Measurements from ENCODE around the gene GAB3. TPM values are rescaled to one million over a fixed set of nuclear protein-coding genes. Genes with fewer than 3 reads are reported as not detected.

GAB3 gene
- total and polyA plus RNA-seq, 2 donors (not counting 3 experiments of a cell fraction or from before 2014, with no cell fraction given): 6.0 to 6.2 TPM

DNA sequence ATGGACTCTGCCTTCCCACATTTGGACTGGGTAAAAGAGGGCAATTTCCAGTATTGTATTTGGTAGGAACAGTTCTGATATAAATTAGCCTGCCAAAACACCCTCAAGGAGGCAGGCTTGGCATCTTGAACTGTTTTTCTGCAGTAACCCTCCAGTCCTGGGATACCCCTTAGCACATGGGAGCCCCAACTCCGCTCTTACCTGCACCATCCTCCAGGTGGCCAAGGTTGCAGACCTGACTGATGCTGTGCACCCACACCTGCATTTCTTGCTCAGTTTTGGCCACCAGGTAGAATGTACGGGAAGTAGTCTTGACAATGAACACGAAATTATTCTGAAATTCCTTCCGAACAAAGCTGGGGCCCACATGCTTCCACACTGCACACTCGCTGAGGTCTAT lies 35.1 kb downstream of the GAB3 start:
- Histone ChIP-seq H3K79me2 (ENCODE audit: control insufficient read depth, insufficient read depth, low read length) (no peaks in the 10 kb centered on the region), H2AFZ (ENCODE audit: low read depth, low read length) (no peak overlapping the region), H3K27me3 (ENCODE audit: control insufficient read depth in 2 of 2, insufficient read depth in 2 of 2, low read length in 2 of 2) (no peaks in the 10 kb centered on the region), H3K27ac (ENCODE audit: insufficient read depth, low read depth, low read length) (no peak overlapping the region), H3K9me1 (replicated peaks; ENCODE audit: control insufficient read depth, extremely low read depth, insufficient read depth, low read length) (no peaks in the 10 kb centered on the region), H3K9me3 (replicated peaks; ENCODE audit: control insufficient read depth, insufficient read depth, low read length) (no peaks in the 10 kb centered on the region), H3K4me3 (replicated peaks in 1 of 3; ENCODE audit: insufficient read depth in 1 of 3, low read depth in 1 of 3, low read length in 3 of 3) (no peak overlapping the region), H3K4me2 (ENCODE audit: insufficient read depth, low read length) (no peak overlapping the region), H3K4me1 (ENCODE audit: control insufficient read depth, extremely low read depth, insufficient read depth, low read length) (peaks cover 43% of the 10 kb centered on the region), H3K36me3 (ENCODE audit: control insufficient read depth in 2 of 2, extremely low read depth in 1 of 2, insufficient read depth in 2 of 2, low read length in 2 of 2) (peaks cover 0 to 3% of the 10 kb centered on the region in 2 experiments), H3K9ac (replicated peaks; ENCODE audit: extremely low read depth, insufficient read depth, low read length) (no peak overlapping the region), H4K20me1 (replicated peaks; ENCODE audit: control insufficient read depth, extremely low read depth, insufficient read depth, low read length) (no peaks in the 10 kb centered on the region)
- ChIA-PET CTCF (interaction anchor here (2.5 to 4.3 kb wide), 2 partner anchors 14 to 32 kb away, joined by 6 to 49 read pairs; no protein-coding TSS in a partner anchor), POLR2A (no interaction called here)
- DNase-seq (ENCODE audit: low read depth, low spot score) (no peak), FAIRE-seq (no peak)
- intact Hi-C loops (cut with micrococcal nuclease): loop anchor here (1.0 kb wide), 1 partner anchor 32 kb away; no protein-coding TSS in a partner anchor
- no TSS peak for BruUV-seq (replicated peaks)
- no peak for TF ChIP-seq POLR2AphosphoS5 (IDR thresholded peaks at IDR 0.05; ENCODE audit: insufficient read depth, low read depth, low read length)
- TF ChIP-seq MYC (IDR thresholded peaks at IDR 0.05; ENCODE audit: low read depth, low read length): no peak
- no peak for TF ChIP-seq POLR2A (IDR thresholded peaks at IDR 0.05; ENCODE audit: low read depth, low read length)
- no peak for TF ChIP-seq GATA2 (IDR thresholded peaks at IDR 0.05; ENCODE audit: insufficient read depth, insufficient read length, low read depth, low read length)
- TF ChIP-seq, protein P1, sequence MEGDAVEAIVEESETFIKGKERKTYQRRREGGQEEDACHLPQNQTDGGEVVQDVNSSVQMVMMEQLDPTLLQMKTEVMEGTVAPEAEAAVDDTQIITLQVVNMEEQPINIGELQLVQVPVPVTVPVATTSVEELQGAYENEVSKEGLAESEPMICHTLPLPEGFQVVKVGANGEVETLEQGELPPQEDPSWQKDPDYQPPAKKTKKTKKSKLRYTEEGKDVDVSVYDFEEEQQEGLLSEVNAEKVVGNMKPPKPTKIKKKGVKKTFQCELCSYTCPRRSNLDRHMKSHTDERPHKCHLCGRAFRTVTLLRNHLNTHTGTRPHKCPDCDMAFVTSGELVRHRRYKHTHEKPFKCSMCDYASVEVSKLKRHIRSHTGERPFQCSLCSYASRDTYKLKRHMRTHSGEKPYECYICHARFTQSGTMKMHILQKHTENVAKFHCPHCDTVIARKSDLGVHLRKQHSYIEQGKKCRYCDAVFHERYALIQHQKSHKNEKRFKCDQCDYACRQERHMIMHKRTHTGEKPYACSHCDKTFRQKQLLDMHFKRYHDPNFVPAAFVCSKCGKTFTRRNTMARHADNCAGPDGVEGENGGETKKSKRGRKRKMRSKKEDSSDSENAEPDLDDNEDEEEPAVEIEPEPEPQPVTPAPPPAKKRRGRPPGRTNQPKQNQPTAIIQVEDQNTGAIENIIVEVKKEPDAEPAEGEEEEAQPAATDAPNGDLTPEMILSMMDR (IDR thresholded peaks at IDR 0.05; ENCODE audit: extremely low read depth in 1 of 2, insufficient read depth in 1 of 2, low read depth in 1 of 2, low read length in 2 of 2): peak in 1 of 2 donors; percentile 1
- no peak for TF ChIP-seq EZH2 (IDR thresholded peaks at IDR 0.05; ENCODE audit: borderline replicate concordance, low read depth, low read length, severe bottlenecking)
- TF ChIP-seq FOS (IDR thresholded peaks at IDR 0.05; ENCODE audit: borderline replicate concordance, insufficient read depth, low read length): no peak
- dilution Hi-C loops (cut with MboI; ENCODE audit: extremely low pct_ligation_motif_present, low sequenced_read_pairs): no loop called here
